AG04450 (cell line): ENCODE measurements around the gene C2CD4D. TPM values are rescaled to one million over a fixed set of nuclear protein-coding genes. Genes with fewer than 3 reads are reported as not detected.

Experiments
- CTCF ChIA-PET: fragments of 300-600, 350-600 bp; formaldehyde crosslinking; extraction: SDS; loops from one replicate; lab custom pipeline; 2022; ENCODE audit warnings: antibody characterized with exemption, inconsistent platforms; lab: Charles Lee
- POLR2A ChIA-PET: fragments of 350-600 bp; formaldehyde crosslinking; extraction: SDS; loops from one replicate; lab custom pipeline; 2021; ENCODE audit warnings: antibody characterized with exemption, inconsistent platforms; lab: Yijun Ruan, JAX
- DNase-seq: peaks from one replicate; pipeline ENCODE4 v3.0.0-alpha.2; 2011; ENCODE audit warnings: low read depth, low spot score
- H3K27ac ChIP-seq: one replicate; pipeline ENCODE4 v1.5.1; 2012; ENCODE audit warnings: low read depth, low read length, control low read depth
- H3K27me3 ChIP-seq: one replicate; pipeline ENCODE4 v1.6.0; 2012; ENCODE audit warnings: low read length; ENCODE audit not compliant: control insufficient read depth, insufficient read depth
- H3K4me3 ChIP-seq: 2 replicates; pipeline ENCODE4 v1.5.1; 2011; ENCODE audit warnings: mild to moderate bottlenecking, low read depth, low read length, control low read depth
- H3K9me3 ChIP-seq: 2 replicates; pipeline ENCODE4 v1.5.1; 2012; ENCODE audit warnings: low read length; ENCODE audit not compliant: control insufficient read depth, insufficient read depth
- polyA plus RNA-seq: library from polyadenylated mRNA; depleted of rRNA; stranded (reverse); fragments of >200 nt; gene quantifications from 2 replicates; pipeline ENCODE4 v1.2.3, GENCODE V29; 2011
- TF ChIP-seq, protein P1 (sequence below): IDR thresholded peaks from 2 replicates; pipeline ENCODE4 v1.5.1; 2011; ENCODE audit warnings: low read depth, low read length, control low read depth, inconsistent platforms

The C2CD4D gene
- polyA plus RNA-seq, 1 experiment: not detected

- ChIA-PET POLR2A (no interaction called here), CTCF (no interaction called here)
- Histone ChIP-seq H3K27ac (no peak overlapping the region), H3K27me3 (peaks cover 72% of the 10 kb centered on the region), H3K9me3 (no peaks in the 10 kb centered on the region; the same call in 1 of the 2 replicates), H3K4me3 (no peak overlapping the region)
- DNase-seq: no peak
- TF ChIP-seq, protein P1, sequence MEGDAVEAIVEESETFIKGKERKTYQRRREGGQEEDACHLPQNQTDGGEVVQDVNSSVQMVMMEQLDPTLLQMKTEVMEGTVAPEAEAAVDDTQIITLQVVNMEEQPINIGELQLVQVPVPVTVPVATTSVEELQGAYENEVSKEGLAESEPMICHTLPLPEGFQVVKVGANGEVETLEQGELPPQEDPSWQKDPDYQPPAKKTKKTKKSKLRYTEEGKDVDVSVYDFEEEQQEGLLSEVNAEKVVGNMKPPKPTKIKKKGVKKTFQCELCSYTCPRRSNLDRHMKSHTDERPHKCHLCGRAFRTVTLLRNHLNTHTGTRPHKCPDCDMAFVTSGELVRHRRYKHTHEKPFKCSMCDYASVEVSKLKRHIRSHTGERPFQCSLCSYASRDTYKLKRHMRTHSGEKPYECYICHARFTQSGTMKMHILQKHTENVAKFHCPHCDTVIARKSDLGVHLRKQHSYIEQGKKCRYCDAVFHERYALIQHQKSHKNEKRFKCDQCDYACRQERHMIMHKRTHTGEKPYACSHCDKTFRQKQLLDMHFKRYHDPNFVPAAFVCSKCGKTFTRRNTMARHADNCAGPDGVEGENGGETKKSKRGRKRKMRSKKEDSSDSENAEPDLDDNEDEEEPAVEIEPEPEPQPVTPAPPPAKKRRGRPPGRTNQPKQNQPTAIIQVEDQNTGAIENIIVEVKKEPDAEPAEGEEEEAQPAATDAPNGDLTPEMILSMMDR: no peak
These were observed 38.3 kb downstream of the C2CD4D start for GRCh38 chr1:151801310-151801820.

DNA sequence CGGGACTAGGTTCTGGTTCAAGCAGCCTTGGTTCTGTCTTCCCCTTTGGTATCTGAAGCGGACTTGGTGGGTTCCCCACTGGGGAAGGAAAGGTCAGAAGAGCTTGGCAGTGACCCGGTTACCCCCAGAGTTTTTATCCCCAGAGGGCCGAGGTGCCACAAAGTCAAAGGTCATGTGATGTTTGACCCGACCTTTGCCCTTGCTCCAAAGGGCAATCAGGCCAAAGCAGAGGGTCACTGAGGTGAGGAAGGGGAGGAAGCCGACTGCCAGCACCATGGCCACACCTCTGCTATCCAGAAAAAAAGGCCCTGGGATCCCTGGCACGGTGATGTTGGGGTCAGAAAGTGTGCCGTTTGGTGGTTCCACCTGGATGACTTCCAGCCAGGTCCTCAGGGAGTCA is 38.8 kb downstream of the C2CD4D start:
- CTCF ChIA-PET: no interaction called here
- Histone ChIP-seq H3K27me3 (peaks cover 72% of the 10 kb centered on the region), H3K4me3 (no peak overlapping the region), H3K27ac (no peak overlapping the region), H3K9me3 (no peaks in the 10 kb centered on the region; the same call in 1 of the 2 replicates)
- POLR2A ChIA-PET: no interaction called here
- TF ChIP-seq, protein P1: no peak
- no peak for DNase-seq

GRCh38 chr1:151799179-151800022 is 40.2 kb downstream of the C2CD4D start:
- no peak overlapping the region for H3K4me3 ChIP-seq
- ChIA-PET POLR2A (no interaction called here), CTCF (no interaction called here)
- DNase-seq: no peak
- H3K9me3 ChIP-seq: no peaks in the 10 kb centered on the region; the same call in 1 of the 2 replicates
- peaks cover 60% of the 10 kb centered on the region for H3K27me3 ChIP-seq
- TF ChIP-seq, protein P1: no peak
- H3K27ac ChIP-seq: no peak overlapping the region

- peaks cover 54% of the 10 kb centered on the region for H3K27me3 ChIP-seq
- TF ChIP-seq, protein P1: no peak
- DNase-seq: no peak
- POLR2A ChIA-PET: no interaction called here
- no peaks in the 10 kb centered on the region; the same call in 1 of the 2 replicates for H3K9me3 ChIP-seq
- no peak overlapping the region for H3K27ac ChIP-seq
- CTCF ChIA-PET: no interaction called here
- H3K4me3 ChIP-seq: no peak overlapping the region
These were observed 41.0 kb downstream of the C2CD4D start for GRCh38 chr1:151798571-151798970.
